Trophoblast cell (in vitro differentiated cells and primary cell): ENCODE measurements around the gene RNF167.

Experiments used
- DNase-seq, 2 donors: peaks; one replicate each; pipeline ENCODE4 v3.0.0-alpha.2; 2016
- H2AFZ ChIP-seq: 2 replicates; pipeline ENCODE4 v1.6.1; 2013; ENCODE audit warnings: low read length, moderate library complexity, mild to moderate bottlenecking; ENCODE audit not compliant: insufficient read depth, poor library complexity
- H2AK5ac ChIP-seq: 2 replicates; pipeline ENCODE4 v1.6.1; 2013; ENCODE audit warnings: mild to moderate bottlenecking, low read length
- H2BK120ac ChIP-seq: 2 replicates; pipeline ENCODE4 v1.6.1; 2013; ENCODE audit warnings: low read length, mild to moderate bottlenecking, moderate library complexity; ENCODE audit not compliant: insufficient read depth, poor library complexity
- H2BK12ac ChIP-seq: 2 replicates; pipeline ENCODE4 v1.6.1; 2013; ENCODE audit warnings: mild to moderate bottlenecking, low read length, moderate library complexity
- H2BK5ac ChIP-seq: 2 replicates; pipeline ENCODE4 v1.6.1; 2013; ENCODE audit warnings: low read length, low read depth, moderate library complexity, mild to moderate bottlenecking; ENCODE audit not compliant: poor library complexity
- H3K14ac ChIP-seq: 2 replicates; pipeline ENCODE4 v1.6.1; 2013; ENCODE audit warnings: mild to moderate bottlenecking, low read length
- H3K18ac ChIP-seq: 2 replicates; pipeline ENCODE4 v1.6.1; 2013; ENCODE audit warnings: mild to moderate bottlenecking, low read length
- H3K23ac ChIP-seq: 2 replicates; pipeline ENCODE4 v1.6.1; 2013; ENCODE audit warnings: low read length
- H3K27ac ChIP-seq: 2 replicates; pipeline ENCODE4 v1.5.1; 2013; ENCODE audit warnings: low read depth, mild to moderate bottlenecking, inconsistent platforms, low read length, moderate library complexity
- H3K27me3 ChIP-seq: 2 replicates; pipeline ENCODE4 v1.6.1; 2013; ENCODE audit warnings: inconsistent platforms, mild to moderate bottlenecking, low read length, moderate library complexity; ENCODE audit not compliant: insufficient read depth
- H3K36me3 ChIP-seq, 2 experiments: 1 replicate in 1 of 2; 2 replicates in 1 of 2; pipeline ENCODE4 v1.6.1; 2013; ENCODE audit warnings: low read length in 2 of 2, mild to moderate bottlenecking in 2 of 2, moderate library complexity in 1 of 2; ENCODE audit not compliant: insufficient read depth in 2 of 2, control insufficient read depth in 1 of 2
- H3K4ac ChIP-seq: 2 replicates; pipeline ENCODE4 v1.6.1; 2013; ENCODE audit warnings: low read depth, mild to moderate bottlenecking, low read length, moderate library complexity
- H3K4me1 ChIP-seq, 2 experiments: 1 replicate in 1 of 2; 2 replicates in 1 of 2; pipeline ENCODE4 v1.6.1; 2013; ENCODE audit warnings: low read length in 2 of 2, mild to moderate bottlenecking in 2 of 2, moderate library complexity in 1 of 2; ENCODE audit not compliant: insufficient read depth in 2 of 2, control insufficient read depth in 1 of 2
- H3K4me2 ChIP-seq: 2 replicates; pipeline ENCODE4 v1.6.1; 2013; ENCODE audit warnings: inconsistent platforms, mild to moderate bottlenecking, low read length, moderate library complexity
- H3K4me3 ChIP-seq: 2 replicates; pipeline ENCODE4 v1.5.1; 2013; ENCODE audit warnings: mild to moderate bottlenecking, low read depth, low read length, inconsistent platforms
- H3K79me1 ChIP-seq: one replicate; pipeline ENCODE4 v1.6.1; 2013; ENCODE audit warnings: low read length
- H3K79me2 ChIP-seq: 2 replicates; pipeline ENCODE4 v1.6.1; 2013; ENCODE audit warnings: low read length, mild to moderate bottlenecking; ENCODE audit not compliant: control insufficient read depth, insufficient read depth, poor library complexity
- H3K9ac ChIP-seq: 2 replicates; pipeline ENCODE4 v1.6.1; 2013; ENCODE audit warnings: mild to moderate bottlenecking, low read length
- H3K9me3 ChIP-seq: 2 replicates; pipeline ENCODE4 v1.6.1; 2013; ENCODE audit warnings: low read depth, mild to moderate bottlenecking, control low read depth, inconsistent platforms, low read length; ENCODE audit not compliant: insufficient read depth
- H4K12ac ChIP-seq: 2 replicates; pipeline ENCODE4 v1.6.1; 2013; ENCODE audit warnings: low read depth, mild to moderate bottlenecking, low read length, moderate library complexity
- H4K8ac ChIP-seq: 2 replicates; pipeline ENCODE4 v1.6.1; 2013; ENCODE audit warnings: low read depth, mild to moderate bottlenecking, low read length, moderate library complexity
- H4K91ac ChIP-seq: one replicate; pipeline ENCODE4 v1.6.1; 2013; ENCODE audit warnings: low read depth, mild to moderate bottlenecking, low read length, moderate library complexity
- WGBS: extraction: QIAGEN DNeasy Blood & Tissue Kit; methylation state at CpG from one replicate; pipeline ENCODE4 v1.1.7; 2013; ENCODE audit warnings: missing lambda C conversion rate; ENCODE audit not compliant: insufficient read length, insufficient coverage; ENCODE audit errors: extremely low coverage; 5-methylcytosine and 5-hydroxymethylcytosine counted together

The RNF167 gene

DNA sequence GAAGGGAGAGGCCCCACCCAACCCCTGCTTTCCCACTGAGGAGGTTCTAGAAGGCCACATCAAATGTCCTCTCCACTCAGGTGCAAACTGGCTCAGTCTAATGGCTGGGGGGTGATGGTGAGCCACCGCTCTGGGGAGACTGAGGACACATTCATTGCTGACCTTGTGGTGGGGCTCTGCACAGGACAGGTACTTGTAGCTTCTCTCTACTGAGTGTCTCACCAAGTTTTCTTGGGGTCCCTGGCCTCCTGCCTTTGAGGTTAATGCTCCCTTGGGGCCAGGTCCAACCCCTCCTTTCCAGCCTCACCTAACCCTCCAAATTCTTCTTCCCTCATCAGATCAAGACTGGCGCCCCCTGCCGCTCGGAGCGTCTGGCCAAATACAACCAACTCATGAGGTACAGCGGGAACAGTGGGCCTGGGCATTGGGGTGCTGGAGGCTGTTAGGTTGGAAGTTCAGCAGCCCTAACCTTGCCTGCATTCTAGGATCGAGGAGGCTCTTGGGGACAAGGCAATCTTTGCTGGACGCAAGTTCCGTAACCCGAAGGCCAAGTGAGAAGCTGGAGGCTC, 16.5 kb downstream of the RNF167 start:
- WGBS = no CpG with 5 or more reads among the region's 10 CpGs
- H3K27me3 ChIP-seq = no peaks in the 10 kb centered on the region

DNA sequence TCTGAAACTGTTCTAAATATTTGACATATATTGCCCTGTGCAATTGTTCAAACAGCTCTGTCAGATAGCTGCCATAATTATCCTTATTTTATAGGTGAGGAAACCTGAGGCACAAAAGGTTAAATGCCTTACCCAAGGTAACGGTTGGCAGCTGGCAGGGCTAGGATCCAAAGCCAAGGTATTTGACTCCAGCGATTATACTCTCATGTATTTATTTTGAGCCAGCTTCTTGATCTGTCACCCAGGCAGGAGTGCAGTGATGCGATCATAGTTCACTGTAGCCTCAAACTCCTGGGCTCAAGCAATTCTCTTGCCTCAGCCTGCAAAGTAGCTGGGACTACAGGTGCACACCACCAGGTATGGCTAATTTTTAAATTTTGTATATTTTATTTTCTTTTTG, 18.0 kb downstream of the RNF167 start:
- H2AFZ ChIP-seq = no peak overlapping the region
- H2BK120ac ChIP-seq = no peak overlapping the region
- H3K23ac ChIP-seq = no peak overlapping the region
- H3K36me3 ChIP-seq = peaks cover 16 to 18% of the 10 kb centered on the region in 2 experiments
- H4K12ac ChIP-seq = no peak overlapping the region
- H4K8ac ChIP-seq = no peak overlapping the region
- H4K91ac ChIP-seq = no peak overlapping the region
- H3K4ac ChIP-seq = no peak overlapping the region
- no peak for DNase-seq
- no peaks in the 10 kb centered on the region for H3K27me3 ChIP-seq
- H2BK5ac ChIP-seq = no peak overlapping the region
- H2BK12ac ChIP-seq = no peak overlapping the region
- no peak overlapping the region for H3K27ac ChIP-seq
- WGBS = no CpG with 5 or more reads among the region's 3 CpGs
- H3K9ac ChIP-seq = no peak overlapping the region
- H2AK5ac ChIP-seq = no peak overlapping the region
- no peaks in the 10 kb centered on the region for H3K79me2 ChIP-seq
- H3K4me3 ChIP-seq = no peak overlapping the region
- peaks cover 2% of the 10 kb centered on the region for H3K9me3 ChIP-seq
- H3K14ac ChIP-seq = no peak overlapping the region
- no peaks in the 10 kb centered on the region for H3K79me1 ChIP-seq
- no peak overlapping the region for H3K18ac ChIP-seq
- peaks cover 0 to 5% of the 10 kb centered on the region in 2 experiments for H3K4me1 ChIP-seq
- no peak overlapping the region for H3K4me2 ChIP-seq

More for the DNA sequence above, 16.5 kb downstream of the RNF167 start:
- Histone ChIP-seq H3K36me3 (peaks cover 16 to 18% of the 10 kb centered on the region in 2 experiments), H2BK120ac (no peak overlapping the region), H2AK5ac (no peak overlapping the region), H3K9ac (no peak overlapping the region), H3K27ac (no peak overlapping the region), H3K4me3 (no peak overlapping the region), H2BK12ac (no peak overlapping the region), H3K23ac (no peak overlapping the region), H3K79me1 (no peaks in the 10 kb centered on the region), H3K9me3 (peaks cover 2% of the 10 kb centered on the region), H2BK5ac (no peak overlapping the region), H3K18ac (no peak overlapping the region), H3K4me1 (peaks cover 0 to 6% of the 10 kb centered on the region in 2 experiments), H4K12ac (no peak overlapping the region), H3K4me2 (no peak overlapping the region), H3K14ac (no peak overlapping the region), H3K4ac (no peak overlapping the region), H4K91ac (no peak overlapping the region), H3K79me2 (no peaks in the 10 kb centered on the region), H2AFZ (no peak overlapping the region), H4K8ac (no peak overlapping the region)
- peak in 1 of 2 donors; percentile 12 for DNase-seq

DNA sequence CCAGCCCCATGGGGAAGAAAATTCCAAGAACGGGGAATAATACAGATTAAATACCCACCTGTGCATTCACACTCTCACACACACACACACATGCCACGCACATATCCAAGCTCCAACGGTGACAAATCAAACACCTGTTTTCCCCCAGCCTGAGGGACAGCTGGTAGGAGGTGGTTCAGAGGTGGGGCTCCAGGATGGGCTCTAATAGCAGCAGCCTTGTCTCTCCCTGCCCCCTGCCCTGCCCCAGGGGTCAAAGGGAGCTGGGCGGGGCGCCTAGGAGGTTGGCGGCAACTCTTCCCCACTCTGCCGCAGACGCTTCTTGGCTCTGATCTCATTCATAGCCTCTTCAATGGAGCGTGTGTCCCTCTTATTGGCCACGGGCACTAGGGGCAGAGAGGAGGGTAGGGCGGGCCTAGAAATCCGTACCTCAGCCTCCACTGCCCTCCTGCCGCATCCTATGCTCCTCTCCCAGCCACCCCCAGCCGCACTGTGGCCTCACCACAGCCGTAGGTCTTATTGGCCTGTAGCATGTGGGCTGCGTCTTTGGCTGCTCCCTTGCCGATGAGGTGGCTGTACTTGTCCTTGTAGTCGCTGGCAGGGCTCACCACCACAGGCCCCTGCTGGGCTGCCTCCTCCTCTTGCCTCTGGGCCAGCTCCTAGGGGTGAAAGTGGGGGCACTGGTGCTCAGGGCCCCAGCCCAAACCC, 19.3 kb downstream of the RNF167 start:
- no CpG with 5 or more reads among the region's 18 CpGs for WGBS
- Histone ChIP-seq H4K91ac (no peak overlapping the region), H3K79me2 (no peaks in the 10 kb centered on the region), H3K4me2 (no peak overlapping the region), H4K8ac (no peak overlapping the region), H3K18ac (no peak overlapping the region), H3K9me3 (peaks cover 2% of the 10 kb centered on the region), H2BK12ac (no peak overlapping the region), H3K4ac (no peak overlapping the region), H3K27ac (no peak overlapping the region), H2BK120ac (no peak overlapping the region), H3K27me3 (no peaks in the 10 kb centered on the region), H2BK5ac (no peak overlapping the region), H3K23ac (no peak overlapping the region), H2AK5ac (no peak overlapping the region), H2AFZ (no peak overlapping the region), H3K4me1 (no peaks in the 10 kb centered on the region), H3K79me1 (no peaks in the 10 kb centered on the region), H3K36me3 (peaks cover 16 to 18% of the 10 kb centered on the region in 2 experiments), H3K9ac (no peak overlapping the region), H4K12ac (no peak overlapping the region), H3K14ac (no peak overlapping the region), H3K4me3 (no peak overlapping the region)
- DNase-seq = no peak

GRCh38 chr17:4960279-4960922, 20.3 kb downstream of the RNF167 start:
- Histone ChIP-seq H2BK5ac (no peak overlapping the region), H2AFZ (no peak overlapping the region)
- DNase-seq = no peak

More at GRCh38 chr17:4960279-4960922, 20.3 kb downstream of the RNF167 start:
- Histone ChIP-seq H2AK5ac (no peak overlapping the region), H3K18ac (no peak overlapping the region), H2BK120ac (no peak overlapping the region), H4K8ac (no peak overlapping the region), H3K23ac (no peak overlapping the region), H3K27me3 (no peaks in the 10 kb centered on the region), H3K4me2 (no peak overlapping the region), H3K79me2 (no peaks in the 10 kb centered on the region), H3K36me3 (peaks cover 17 to 18% of the 10 kb centered on the region in 2 experiments), H4K12ac (no peak overlapping the region), H3K4me1 (no peaks in the 10 kb centered on the region), H3K79me1 (no peaks in the 10 kb centered on the region), H3K9me3 (peaks cover 2% of the 10 kb centered on the region), H3K27ac (no peak overlapping the region), H3K4me3 (no peak overlapping the region), H3K14ac (no peak overlapping the region), H3K4ac (no peak overlapping the region), H4K91ac (no peak overlapping the region), H2BK12ac (no peak overlapping the region), H3K9ac (no peak overlapping the region)
- WGBS = no CpG with 5 or more reads among the region's 9 CpGs
